Hematopoietic multipotent progenitor cell treated with erythropoietin and hydrocortisone succinate and interleukin-3 and kit ligand, for 17 days (in vitro differentiated cells): Measurements from ENCODE around the gene CFD.
"Not testable (repeated sequence)": the region's sequence is repeated elsewhere in the genome, so short reads cannot be mapped to it uniquely, and the experiment has no call there.

Source experiments
- DNase-seq: peaks from one replicate; pipeline ENCODE4 v3.0.0-alpha.2; 2015; ENCODE audit warnings: low spot score

Gene CFD

DNA sequence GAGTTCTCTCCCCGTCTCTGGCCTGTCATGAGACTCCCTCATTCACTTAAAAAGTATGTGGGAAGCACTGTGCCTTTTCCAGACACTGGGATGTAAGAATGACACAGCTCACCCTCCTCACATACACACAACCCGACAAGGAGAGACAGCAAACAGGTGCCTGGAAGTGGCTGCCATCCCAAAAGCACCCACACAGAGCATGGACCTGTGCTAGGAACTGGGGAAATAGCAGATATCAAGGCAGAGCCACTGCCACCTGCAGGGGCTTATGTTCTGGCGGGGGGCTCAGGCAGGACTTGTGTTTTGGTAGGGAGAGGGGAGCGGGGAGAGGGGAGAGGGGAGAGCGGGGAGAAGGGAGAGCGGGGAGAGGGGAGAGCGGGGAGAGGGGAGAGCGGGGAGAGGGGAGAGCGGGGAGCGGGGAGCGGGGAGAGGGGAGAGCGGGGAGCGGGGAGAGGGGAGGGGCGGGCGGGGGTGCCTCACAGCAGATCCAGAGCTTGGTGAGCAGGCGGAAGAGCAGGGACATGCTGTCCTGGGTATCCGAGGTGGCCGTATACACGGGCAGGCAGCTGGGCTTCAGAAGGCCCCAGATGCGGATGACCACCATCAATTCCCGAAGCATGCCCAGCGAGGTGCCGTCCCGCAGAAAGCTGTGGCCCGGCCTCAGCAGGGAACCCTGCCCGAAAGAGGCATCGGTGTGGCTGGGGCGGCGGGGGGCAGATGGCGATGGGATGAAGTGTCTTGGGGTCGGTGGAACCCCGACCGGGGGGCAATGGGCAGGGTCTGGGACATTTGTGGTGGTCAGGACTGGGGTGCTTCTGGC, 12.2 kb downstream of the CFD start:
- DNase-seq = no peak

DNA sequence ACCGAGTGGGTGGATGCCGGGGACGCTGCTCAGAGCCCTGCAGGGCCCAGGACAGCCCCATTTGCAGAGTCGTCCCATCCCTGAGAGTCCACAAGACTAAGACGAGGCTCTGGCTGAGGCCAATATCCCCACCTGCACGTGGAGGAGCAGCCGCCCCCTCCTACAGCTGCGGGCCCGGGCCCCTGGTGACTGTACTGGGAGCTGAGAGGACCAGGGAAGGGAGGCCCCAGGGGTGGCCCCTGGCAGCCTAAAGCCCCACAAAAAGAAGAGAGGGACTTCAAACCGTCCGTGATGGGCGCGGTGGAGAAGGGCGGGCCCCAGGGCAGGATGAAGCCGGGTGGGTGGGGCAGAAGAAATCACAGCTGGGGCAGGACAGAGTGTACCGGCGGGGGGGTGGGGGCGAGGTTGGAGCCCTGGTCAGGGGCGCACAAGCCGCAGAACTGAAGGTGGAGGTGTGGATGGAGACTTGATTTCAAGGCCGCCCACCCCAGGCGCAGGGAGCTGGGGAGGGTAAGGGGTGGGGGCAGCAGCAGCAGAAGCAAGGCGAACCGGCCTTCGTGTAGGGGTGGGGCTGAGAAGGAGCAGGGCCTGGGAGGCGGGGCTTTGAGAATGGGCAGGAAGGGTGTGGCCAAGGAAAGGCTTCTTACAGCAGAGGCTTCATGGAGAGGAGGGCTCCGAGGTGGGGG, 12.9 kb downstream of the CFD start:
- peak; percentile 74 for DNase-seq

DNA sequence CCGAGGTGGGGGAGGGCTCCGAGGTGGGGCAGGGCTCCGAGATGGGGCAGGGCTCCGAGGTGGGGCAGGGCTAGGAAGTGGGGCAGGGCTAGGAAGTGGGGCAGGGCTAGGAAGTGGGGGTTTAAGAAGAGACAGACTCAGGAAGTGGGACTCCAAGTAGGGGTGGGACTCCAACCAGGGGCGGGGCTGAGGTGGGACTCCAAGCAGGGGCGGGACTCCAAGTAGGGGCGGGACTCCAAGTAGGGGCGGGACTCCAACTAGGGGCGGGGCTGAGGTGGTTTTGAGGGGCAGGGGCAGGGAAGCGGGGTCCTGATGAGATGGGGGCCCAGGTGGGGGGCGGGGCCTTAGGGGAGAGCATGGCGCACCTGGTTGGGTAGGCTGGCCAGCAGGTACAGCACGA, 13.6 kb downstream of the CFD start:
- peak; percentile 40 for DNase-seq

DNA sequence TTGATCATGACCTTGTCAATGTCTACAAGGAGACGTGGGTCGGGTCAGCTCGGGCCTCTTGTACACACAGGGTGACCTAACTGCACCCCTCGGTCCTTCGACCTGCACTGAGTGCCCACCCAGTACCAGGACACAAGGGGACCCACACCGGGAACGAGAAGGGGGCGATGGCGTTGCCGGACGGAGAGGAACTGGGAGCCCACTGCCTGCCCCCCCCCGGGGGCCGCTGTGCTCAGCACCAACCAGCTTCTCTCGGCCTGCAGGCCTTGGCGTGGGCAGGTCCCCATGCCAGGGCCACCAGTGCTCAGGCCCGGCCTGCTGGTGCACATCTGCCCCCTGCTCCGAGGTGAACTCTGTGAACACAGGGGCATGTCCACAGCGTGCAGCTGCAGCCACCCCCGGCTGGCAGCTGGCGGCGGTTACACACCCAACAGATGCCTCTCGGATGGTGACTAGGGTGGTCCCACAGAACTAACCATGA, 14.1 kb downstream of the CFD start:
- DNase-seq = no peak

DNA sequence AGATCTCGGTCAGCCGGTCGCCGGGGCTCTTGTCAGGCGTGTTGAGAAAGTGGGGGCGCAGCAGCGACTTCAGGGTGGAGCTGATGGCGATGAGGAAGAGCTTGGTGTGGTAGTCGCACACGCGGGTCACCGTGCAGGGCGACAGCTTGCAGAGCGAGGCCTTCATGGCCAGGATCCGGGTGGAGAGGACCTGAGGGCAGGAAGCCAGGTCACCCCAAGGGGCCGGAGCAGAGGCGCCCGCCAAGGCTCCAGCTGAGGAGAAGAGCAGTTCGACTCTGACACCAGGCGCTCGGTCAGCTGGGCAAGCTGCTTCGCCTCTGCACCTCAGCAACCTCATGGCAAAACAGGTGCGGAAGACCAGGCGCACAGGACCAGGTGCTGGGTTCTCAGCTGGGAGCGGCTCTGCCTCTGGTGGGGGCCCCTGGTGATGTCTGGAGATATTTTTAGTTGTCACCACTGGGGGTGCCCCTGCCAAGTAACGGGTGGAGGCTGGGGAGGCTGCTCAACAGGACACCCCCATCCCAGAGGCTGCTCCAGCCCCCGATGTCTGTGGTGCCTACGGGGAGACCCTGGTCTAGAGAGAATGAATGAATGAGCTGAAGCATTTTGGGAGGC, 15.9 kb downstream of the CFD start:
- DNase-seq = no peak

DNA sequence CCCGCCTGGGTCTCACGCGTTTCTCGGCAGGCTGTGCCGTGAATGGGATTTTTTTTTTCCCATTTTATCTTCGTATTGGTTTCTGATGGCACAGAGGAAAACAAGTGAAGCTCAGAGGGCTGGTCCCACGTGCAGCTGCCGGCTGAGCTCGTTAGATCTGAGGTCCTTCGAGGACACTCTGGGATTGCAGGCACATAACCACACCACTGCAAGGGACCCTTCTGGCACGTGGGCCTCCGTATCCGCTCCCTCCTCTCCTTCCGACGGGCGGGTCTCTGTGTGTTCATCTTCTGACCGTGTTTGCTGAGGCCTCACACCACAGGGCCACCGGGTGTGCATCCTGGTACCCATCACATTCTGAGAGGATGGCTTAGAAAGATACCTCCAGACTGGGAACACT, 16.6 kb downstream of the CFD start:
- no peak for DNase-seq

DNA sequence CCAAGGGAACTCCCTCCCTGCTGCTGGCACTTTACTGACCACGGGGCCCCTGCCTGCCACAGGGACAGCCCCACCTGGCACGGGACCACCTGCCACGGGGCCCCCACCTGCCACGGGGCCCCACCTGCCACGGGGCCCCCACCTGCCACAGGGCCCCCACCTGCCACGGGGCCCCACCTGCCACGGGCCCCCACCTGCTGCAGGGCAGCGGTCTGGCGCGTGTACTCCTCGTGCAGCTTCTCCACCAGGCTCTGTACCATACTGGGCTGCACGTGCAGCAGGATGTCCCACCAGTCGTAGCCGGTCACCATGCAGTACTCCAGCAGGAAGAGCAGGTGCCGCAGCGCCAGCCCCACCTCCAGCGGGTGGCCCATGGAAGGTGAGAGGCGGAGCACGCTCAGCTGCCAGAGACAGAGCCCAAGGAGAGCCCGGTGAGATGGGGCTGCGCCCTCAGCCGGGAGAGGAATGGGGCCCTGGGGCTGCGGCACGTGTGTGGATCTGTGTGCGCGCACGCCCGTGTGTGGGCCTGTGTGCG, 17.4 kb downstream of the CFD start:
- DNase-seq = no peak

DNA sequence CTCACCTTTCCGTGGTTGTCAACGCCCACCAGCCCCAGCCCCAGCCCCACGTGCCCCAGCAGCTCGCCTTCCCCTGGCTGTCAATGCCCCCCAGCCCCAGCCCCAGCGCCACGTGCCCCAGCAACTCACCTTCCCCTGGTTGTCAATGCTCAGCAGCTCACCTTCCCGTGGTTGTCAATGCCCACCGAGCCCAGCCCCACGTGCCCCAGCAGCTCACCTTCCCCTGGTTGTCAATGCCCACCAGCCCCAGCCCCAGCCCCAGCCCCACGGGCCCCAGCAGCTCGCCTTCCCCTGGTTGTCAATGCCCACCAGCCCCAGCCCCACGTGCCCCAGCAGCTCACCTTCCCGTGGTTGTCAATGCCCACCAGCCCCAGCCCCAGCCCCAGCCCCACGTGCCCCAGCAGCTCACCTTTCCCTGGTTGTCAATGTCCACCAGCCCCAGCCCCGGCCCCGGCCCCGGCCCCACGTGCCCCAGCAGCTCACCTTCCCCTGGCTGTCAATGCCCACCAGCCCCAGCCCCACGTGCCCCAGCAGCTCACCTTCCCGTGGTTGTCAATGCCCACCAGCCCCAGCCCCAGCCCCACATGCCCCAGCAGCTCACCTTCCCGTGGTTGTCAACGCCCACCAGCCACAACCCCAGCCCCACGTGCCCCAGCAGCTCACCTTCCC, 18.7 kb downstream of the CFD start:
- not testable (repeated sequence) for DNase-seq

DNA sequence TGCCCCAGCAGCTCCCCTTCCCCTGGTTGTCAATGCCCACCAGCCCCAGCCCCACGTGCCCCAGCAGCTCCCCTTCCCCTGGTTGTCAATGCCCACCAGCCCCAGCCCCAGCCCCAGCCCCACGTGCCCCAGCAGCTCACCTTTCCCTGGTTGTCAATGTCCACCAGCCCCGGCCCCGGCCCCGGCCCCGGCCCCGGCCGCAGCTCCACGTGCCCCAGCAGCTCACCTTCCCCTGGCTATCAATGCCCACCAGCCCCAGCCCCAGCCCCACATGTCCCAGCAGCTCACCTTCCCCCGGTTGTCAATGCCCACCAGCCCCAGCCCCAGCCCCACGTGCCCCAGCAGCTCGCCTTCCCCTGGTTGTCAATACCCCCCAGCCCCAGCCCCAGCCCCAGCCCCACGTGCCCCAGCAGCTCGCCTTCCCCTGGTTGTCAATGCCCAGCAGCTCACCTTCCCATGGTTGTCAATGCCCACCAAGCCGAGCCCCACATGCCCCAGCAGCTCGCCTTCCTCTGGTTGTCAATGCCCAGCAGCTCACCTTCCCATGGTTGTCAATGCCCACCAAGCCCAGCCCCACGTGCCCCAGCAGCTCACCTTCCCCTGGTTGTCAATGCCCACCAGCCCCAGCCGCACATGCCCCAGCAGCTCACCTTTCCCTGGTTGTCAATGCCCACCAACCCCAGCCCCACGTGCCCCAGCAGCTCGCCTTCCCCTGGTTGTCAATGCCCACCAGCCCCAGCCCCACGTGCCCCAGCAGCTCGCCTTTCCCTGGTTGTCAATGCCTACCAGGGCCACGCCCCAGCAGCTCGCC, 19.5 kb downstream of the CFD start:
- not testable (repeated sequence) for DNase-seq

DNA sequence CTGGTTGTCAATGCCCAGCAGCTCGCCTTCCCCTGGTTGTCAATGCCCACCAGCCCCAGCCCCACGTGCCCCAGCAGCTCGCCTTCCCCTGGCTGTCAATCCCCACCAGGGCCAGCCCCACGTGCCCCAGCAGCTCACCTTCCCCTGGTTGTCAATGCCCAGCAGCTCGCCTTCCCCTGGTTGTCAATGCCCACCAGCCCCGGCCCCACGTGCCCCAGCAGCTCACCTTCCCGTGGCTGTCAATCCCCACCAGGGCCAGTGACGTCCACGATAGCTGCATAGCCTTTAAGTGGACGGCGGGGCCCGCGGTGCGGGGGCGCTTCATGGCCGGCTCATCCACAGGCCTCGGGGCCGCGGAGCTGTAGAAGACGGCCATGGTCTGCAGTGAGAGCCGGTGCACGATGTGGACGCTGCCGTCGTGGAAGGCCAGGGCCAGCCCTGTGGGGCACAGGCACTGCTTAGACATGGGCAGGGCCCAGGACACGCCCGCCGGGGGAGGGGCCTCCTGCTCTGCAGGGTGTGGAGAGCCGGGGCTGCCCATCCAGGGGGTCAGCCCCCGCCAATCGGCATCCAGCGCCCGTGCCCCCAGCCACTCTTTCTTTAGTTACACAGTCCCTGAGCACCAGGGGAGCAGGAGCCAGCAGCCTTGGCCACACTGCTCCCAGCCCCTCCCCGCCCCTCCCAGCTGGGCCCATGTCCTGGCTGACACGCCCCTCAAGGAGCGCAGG, 20.4 kb downstream of the CFD start:
- no peak for DNase-seq

DNA sequence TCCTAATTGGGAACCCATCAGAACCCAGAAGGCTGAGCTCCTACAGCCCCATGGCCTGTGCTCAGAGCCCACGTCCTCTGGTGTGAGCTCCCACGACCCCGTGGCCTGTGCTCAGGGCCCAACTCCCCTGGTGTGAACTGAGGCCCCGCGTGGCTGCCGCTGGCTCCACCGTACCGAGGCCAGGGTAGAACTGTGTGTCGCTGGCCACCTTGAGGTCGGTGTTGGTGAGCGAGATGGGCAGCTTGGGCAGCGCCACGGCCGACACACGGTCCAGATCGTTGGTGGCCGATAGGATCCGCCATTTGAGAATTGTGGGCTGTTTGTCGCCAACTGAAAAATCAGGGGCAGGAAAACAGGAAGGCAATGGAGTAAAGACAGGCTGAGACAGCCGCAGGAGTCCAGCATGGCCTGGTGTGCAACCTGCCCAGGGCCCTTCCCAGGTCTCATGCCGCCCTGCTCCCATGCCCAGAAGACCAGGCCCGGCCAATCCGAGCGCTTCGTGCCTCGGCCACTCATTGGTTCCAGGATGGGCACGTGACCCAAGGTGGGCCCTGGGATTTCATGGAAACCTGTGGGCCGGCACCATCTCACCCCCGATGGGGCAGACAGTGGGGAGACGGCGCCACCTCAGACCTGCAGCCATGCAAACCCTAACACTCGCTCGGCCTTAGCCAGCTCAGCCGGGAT, 22.1 kb downstream of the CFD start:
- no peak for DNase-seq

DNA sequence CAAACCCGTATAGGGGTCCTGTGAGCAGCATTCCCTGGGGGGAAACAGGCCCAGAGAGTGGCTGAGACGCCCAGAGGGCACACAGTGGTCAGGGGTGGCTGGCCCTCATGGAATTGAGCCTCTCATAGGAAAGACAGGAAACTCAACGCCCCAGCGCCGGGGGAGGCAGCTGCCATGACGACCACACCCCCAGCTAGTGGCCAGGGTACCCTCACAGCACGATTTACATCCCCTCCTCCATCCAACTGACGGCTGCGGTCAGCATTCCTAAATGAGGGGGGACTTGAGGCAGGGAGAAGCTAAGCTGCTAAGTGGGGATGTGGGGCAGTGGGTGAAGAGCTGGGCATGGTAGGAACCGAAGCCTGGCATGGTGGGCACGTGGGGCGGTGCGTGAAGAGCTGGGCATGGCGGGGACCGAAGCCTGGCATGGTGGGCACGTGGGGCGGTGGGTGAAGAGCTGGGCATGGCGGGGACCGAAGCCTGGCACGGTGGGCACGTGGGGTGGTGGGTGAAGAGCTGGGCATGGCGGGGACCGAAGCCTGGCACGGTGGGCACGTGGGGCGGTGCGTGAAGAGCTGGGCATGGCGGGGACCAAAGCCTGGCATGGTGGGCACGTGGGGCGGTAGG, 23.5 kb downstream of the CFD start:
- no peak for DNase-seq

DNA sequence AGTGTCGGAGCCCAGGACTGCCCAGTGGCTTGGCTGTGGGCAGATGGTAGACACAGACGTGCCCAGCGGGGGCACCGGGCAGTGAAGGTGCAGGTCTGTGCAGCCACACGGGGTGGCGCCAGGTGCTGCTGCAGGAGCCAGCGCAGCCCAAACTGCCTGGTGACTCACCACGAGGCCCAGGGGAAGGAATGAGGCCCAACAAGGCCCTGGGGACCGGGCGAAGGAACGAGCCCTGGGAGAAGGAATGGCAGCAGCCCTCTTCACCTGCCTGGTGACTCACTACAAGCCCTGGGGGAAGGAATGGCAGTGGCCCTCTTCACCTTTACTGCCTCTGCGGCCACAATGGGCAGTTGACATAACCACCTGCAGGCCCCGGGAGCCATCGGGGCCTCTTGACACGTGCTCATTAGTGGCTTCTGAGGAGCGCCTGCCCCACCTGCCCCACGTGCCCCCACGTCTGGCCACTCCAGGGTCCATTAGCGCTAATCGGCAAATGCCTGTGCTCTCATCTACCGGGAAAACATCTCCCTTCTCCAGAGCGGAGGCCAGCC, 24.3 kb downstream of the CFD start:
- peak; percentile 39 for DNase-seq

DNA sequence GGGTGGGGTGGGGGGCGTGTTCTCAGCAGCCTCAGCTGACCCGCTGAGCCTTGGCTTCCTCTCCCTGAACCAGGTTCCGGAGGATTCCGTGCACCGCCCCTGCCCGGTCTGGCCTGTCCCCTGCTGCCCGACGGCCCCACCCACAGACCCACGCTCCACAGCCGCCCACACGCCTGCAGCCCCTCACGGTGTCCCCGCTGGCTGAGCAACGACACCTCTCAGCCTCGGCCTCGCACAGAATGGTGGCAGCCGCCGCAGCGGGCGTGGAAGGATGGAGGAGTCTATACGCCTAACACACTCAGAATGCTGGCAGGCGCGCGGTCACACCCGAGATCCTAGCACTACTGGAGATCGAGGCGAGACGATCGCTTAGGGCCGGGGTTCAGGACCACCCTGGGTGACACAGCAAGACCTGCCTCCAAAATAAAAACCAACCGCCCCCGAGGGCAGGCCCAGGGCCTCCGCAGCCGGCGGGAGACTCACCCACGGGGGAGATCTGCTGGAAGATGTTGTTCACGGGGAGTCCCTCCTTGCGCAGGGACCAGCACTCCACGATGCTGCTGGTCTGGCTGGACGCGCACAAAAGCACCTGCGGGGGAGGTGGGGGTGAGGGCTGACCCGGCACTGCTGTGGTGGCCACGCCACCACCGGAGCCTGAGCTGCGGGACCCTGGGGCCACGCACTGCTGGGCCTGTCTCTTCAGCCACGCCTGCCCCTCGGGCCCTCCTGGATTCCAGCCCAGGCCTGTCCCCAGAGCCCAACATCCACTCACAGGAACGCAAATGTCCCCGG, 25.2 kb downstream of the CFD start:
- no peak for DNase-seq

DNA sequence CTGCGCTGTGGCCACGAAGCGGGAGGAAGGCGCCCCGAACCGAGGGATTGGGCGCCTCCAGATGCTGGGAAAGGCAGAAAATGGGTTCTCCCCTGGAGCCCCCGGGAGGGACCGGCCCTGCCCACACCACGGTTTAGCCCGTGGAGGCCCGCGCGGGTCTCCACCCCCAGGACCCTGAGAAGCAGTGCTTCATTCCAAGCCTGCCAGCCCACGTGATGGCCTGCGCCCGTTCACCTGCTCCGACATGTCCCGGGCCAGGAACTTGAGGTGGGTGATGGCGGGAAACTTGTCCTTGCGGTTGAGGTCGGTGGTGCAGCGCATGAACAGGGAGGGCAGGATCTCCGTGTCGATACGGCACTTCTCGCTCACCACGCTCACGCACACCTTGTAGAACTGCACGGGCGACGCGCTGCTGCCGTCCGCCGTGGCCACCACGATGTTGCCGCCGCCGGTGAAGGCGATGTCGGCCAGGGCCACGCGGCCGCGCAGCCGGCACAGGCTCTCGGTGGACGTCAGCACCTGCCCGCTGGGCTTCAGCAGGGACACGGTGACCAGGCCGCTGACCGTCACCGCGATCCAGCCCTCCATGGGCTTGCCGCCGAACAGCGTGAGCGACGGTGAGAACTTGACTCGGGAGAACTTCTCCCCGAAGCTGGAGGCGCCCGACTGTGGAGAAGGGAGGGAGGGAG, 26.2 kb downstream of the CFD start:
- DNase-seq = no peak

DNA sequence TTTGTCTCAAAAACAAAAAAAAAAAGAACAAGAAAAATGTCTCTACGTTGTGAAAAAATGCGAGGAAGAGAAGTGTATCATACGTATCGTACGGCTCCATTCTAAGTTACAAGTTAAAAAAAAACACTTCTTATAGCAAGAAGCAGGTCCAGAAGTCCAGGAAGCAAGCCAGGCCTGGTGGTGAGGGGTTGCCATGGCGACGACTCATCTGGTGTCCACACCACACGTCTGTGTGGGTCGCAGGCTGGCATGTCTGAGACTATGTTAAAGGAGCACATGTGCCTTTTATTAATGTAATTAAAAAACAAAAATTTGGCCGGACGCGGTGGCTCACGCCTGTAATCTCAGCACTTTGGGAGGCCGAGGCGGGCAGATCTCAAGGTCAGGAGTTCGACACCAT, 27.6 kb downstream of the CFD start:
- DNase-seq = no peak

DNA sequence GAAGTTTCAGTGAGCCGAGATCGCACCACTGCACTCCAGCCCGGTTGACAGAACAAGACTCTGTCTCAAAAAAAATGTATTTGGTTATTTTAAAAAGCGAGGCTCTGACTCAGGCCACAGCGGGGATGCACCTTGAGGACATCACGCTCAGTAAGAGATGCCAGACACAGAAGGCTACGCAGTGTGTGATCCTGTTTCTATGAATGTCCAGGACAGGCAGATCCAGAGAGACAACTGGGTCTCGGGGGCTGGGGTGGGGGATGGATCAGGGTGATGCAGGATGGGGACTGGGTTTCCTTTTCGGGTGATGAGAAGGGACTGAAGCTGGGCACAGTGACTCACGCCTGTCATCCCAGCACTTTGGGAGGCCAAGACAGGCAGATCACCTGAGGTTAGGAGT, 28.1 kb downstream of the CFD start:
- no peak for DNase-seq
